Bone marrow (tissue), 2 donors: Measurements from ENCODE around the gene MITF.

Experiments
- DNase-seq, 2 donors: peaks; one replicate each; lab custom pipeline; 2025; lab: John Stamatoyannopoulos, UW

Gene MITF, protein sequence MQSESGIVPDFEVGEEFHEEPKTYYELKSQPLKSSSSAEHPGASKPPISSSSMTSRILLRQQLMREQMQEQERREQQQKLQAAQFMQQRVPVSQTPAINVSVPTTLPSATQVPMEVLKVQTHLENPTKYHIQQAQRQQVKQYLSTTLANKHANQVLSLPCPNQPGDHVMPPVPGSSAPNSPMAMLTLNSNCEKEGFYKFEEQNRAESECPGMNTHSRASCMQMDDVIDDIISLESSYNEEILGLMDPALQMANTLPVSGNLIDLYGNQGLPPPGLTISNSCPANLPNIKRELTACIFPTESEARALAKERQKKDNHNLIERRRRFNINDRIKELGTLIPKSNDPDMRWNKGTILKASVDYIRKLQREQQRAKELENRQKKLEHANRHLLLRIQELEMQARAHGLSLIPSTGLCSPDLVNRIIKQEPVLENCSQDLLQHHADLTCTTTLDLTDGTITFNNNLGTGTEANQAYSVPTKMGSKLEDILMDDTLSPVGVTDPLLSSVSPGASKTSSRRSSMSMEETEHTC

DNA sequence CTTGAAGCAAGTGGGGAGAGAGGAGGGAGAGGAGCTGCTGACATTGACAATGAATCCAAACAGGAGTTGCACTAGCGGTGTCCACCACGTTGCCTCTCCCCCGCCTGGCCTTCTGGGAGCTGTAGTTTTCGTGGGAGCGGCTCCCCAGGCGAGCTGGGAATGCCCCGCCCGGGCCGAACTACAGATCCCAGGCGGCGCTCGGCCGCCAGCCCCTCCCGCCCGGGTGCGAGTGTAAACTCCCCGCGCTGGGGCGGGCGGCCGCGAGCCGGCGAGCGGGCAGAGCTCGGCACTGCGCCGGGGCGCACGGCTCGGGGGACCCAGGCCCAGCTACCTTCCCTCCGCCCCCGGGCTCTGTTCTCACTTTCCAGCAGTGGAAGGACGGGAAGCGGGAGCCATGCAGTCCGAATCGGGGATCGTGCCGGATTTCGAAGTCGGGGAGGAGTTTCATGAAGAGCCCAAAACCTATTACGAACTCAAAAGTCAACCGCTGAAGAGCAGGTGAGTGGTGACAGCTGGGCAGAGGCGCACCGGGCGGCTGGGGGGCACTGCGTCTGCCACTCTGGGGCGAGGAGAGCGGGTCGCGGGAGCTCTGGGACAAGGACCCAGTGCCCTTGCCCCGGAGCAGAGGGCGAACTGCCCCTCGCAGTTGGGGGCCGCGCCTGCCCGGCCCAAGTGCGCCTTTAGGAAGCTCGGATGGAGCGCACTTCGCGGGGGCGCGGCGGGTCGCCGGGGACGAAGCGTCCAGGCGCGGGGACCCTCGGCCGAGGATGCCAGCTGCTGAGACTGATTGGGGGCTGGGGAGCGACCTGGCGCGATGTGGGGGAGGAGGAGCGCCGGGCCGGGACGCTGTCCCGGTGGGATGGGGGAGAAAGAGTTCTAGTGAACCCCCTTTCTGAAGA lies at the start of gene MITF:
Gene MITF (plus strand): TSS at position 261 of the 899 bp plus-strand sequence. CDS start 134 bp downstream, at position 395.
- DNase-seq = peak; percentile 67 to 75

DNA sequence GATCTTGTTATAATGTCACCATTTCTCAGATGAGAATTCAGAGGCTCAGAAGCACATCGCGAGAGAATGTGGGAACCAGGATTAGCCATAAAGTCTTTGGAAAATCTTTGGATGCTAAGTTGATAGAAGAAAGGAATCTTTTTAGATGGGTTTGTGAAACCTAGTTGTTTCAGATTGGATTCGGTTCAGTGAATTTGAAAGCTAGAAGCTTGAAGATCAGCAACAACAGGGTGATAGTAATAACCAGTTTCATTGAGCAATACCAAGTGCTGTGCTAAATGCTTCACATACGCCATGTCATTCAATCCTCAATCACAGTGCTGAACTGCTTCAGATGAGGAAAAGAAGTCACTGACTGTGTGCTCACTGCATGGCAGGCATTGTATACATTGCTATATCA lies 47.4 kb upstream of the MITF start:
- no peak for DNase-seq

DNA sequence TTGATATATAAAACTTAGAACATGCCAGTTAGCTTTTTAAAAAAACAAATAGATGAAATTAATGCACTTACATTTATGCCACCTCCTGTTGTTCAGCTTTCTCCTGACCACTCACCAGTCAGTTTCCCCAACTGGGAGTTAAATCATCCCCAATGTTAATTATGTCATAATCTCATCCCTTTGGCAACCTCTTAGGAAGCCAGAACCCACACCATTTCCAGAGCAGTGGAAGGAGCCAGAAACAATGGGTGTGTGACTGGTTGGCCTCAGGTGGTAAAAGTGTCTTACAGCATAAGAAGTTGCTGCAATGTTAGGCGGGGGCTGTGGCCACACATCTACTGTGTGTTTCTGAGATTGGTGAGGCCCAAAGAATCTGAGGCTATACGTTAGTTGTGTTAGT lies 46.5 kb upstream of the MITF start:
- DNase-seq = no peak

DNA sequence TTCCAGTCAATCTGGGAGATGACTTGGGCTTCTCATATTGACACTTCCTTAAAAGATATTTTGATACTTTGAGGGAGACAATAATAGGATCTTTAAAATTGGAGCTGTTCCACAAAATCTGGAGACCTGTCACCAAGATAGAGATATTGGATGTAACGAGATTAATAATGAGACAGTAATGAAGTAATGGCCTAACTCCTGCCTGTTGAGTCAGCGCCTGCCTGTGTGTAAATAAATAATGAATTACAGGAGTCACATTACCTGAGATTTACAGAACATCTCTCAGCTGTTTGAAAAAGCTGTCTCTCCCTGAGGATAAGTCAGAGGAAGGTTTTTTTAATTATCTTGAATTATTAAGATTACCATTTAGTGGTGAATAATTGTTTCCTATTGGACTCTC lies 43.8 kb upstream of the MITF start:
- DNase-seq = no peak

DNA sequence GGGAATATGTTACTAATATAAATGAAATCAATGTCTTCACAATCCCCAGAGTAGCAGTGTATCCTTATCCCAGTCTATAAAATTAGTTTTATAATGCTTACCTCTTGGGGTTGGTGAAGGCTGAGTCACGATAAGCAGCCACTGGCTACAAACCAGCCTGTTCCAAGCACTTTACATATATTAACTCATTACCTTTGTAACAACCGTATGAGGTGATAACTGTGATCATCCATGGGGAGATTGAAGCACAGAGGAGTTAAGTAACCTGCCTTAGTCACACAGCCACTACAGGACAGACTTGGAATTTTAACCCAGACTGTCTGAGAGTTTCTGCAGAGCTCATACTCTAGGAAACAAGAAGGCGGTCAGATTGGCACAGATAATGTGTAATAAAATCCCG lies 43.3 kb upstream of the MITF start:
- no peak for DNase-seq

DNA sequence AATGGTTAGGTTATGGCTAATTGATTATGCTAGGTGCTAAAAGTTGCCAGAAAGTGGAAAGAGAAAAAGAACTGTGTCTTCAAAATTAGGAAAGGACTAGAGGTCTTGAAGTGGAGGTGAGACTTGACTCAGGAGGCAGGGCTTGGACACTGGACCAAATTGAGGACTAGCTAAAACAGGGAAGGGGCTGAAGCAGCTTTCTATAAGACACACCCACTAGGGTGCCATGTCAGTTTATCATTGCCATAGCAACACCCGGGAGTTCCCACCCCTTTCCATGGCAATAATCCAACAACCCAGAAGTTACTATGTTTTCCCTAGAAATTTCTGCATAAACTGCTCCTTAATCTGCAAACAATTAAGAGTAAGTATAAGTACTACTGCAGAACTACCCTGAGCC lies 42.9 kb upstream of the MITF start:
- DNase-seq = no peak

DNA sequence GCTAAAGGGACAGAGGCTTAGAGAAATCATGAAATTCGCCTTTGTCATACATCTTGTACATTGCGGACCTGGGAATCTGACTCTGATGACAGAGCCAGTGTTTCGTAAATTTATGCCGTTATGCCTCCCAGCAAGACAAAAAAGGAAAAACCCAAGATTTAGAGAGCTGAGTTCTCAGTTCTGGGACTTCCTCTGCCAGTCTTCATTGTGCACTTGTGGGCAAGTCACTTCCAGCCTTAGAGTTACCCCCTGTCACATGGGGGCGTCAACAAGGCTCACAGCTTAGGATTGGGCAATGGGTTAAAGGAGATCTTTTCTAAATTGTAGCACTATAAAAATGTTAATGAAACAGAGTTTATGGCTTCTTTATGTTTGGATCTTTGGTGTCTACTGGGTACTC lies 41.9 kb upstream of the MITF start:
- no peak for DNase-seq

DNA sequence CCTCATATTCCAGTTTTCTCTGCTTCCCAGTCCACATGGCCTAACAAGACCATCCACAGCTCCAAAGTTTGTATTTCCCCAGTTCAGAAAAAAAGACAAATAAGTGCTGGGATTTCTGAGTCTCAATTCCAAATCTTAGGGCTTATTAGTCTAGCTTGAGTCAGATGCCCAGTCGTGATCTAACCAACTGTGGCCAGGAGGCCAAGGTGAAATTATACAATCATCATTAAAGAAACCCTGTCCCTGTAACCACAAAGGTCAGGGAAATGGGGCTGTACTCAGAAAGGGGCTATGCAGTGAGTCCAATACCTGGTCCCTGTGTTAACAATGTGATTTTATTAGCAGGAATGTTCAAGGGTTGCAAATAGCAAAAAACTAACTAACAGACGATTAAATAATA lies 40.5 kb upstream of the MITF start:
- no peak for DNase-seq

DNA sequence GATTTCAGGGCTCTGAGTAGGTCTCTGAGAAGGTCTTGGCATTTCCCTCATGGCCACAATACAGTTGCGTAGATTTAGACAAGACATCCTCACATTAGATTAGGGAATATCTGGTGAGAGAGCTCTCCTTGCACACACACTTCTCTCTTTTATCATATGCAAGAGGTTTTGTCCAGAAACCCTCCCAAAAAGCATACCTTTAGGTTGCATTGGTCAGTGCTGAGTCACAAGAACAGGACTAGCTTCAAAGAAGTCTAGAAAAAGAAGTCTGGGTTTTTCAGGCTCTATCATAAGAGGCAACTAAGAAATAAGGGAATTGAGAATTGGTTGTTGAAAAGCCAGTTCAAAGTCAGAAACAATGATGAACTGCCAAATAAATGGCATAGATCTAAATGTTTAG lies 40.1 kb upstream of the MITF start:
- DNase-seq = no peak

DNA sequence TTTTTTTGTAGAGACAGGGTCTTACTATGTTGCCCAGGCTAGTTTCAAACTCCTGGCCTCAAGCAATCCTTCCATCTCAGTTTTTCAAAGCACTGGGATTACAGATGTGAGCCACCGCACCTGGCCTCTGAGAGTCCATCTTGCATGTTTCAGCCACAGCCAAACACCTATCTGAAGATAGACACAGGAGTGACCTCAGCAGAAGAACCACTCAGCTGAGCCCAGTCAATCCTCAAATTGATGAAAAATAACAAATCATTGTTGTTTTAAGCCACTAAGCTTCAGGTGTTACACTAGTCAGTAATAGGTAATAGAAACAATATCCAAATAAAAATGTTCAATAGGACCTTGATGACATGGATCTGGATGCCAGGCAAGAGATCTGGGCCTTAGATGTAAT lies 38.3 kb upstream of the MITF start:
- no peak for DNase-seq

DNA sequence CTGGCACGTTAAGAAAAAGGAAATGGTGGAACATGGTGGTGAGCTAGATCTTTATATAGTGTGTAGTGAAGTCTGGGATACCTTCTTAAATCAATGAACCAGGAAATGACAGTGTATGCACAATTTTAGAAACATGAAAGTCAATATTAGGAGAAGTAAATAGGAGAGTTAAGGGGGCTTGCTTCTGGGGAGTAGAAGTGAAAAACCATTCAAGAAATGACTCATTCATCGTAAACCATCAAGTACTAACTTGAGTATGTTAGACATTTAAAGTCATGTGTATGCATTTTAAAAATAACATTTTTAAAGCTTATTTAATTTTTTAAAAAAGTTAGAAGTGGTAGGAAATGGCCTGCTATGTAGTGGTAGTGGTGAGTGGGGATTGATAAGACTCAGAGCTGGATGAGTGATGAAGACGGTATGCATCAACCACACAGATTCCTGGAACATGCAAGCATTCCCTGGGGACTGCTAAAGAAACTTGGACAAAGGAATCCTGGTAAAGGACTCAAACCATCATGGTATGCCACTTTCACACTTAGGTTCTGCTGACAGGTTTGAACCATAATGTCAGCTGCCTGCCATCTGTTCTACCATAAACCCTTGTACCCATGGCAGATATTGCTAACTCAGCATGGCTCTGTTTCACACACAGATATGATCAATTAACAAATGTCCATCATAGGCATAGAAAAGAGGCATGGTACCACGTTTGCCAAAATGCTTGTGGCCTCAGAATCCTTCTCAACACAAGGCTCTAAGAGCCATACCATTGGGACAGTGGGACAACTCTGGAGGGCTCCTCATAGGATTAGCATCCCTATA lies 28.9 kb upstream of the MITF start:
- no peak for DNase-seq

DNA sequence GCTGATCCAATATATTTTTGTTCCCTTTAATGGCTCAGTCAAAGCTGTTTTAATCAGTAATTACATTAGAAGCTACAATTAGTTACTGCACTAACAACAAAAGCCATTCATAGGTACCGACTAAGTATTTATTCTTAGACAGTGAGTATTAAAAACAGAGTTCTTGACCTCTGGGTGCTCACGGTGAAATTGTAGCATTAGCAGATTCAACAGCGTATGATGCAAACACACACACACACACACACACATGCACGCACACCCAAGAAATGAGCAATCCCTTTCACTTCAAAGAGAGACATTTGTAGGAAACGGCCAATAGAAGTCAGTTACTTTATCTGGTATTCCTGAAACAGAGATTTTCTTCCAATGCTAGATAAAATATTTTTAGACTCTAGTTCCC lies 27.0 kb upstream of the MITF start:
- no peak for DNase-seq

DNA sequence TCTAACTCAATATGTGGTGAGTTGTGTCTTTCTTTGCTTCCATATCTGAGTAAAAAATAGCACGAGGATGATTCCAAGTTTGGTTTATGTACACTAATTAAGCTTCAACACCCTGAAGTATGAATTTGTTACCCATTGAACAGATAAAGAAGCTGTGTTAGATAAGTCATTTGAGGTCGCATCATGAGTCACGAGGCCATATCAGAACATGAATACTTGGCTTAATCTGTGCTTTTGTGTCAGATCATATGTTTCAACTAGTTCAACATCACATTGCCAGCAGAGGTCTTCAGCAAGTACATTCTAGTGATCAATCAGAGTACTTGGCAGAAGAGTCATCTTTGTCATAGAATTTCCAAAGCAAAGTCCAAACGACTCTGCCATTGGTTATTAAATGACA lies 26.3 kb upstream of the MITF start:
- no peak for DNase-seq

DNA sequence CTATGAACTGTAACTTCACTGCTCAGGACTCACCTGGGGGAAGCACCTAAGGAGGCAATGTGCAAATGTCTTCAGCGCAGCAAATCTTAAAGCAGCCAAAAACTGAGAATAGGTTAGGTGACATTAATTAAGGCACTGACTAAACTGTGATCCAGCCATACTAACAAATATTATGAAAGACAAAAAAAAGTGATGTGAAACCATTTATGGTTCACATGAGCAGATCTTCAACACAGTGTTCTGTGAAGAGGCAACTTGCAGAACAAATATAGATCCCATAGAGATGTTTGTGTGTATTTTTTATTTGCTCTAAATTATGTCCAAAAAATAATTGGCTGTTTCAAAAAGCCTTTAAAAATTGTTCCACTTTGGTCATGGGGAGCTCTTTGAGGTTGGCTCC lies 24.1 kb upstream of the MITF start:
- no peak for DNase-seq

DNA sequence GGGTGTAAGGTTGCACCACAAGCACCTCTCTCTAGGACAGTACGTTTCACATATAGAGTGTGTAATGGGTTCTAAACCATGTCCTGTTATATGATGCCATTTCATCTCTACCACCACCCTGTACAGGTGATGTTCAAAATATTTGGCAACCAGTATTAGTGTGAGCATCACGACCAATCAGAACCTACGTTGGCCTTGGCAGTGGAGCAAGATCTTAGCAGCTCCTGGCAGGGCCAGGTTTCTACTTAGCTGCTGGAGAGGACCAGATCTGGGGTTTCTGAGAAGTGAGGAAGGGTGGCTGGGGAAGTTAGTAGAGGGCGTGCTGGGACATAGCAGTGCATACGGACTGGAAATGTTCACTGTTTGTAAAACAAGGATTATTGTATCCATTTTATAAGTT lies 23.1 kb upstream of the MITF start:
- DNase-seq = no peak

DNA sequence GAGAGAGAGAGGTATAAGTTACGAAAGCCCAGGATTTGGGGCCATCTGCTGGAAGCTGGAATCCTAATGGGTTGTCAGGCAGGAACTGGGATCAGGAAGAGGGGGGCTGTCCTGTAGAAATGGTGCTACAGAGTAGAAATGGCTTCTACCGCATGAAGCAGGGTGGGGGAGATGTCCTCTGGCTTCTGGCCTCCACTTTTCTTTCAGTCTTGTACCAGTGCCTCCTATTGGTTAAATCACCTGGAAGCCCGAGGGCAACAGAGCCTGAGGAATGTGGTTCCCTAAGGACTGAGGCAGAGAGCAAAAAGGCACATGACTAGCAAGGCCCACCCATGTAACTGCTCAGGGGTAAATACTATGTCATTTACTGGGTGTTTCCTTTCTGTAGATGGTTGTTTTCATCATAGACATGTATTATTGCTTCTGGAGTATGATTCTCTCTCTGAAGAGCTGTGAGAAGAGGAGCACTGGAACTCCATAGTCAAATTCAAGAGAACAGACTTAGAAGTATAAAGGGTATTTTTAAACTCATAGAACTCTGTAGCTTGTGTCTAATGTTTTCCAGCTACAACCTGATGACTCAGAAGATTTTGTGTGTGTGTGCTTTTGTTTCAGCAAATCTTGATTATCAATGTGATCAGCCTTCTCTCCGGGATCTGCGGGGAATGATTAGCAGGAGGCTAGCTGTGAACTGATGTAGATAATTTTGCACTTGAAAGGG lies 20.2 kb upstream of the MITF start:
- no peak for DNase-seq

DNA sequence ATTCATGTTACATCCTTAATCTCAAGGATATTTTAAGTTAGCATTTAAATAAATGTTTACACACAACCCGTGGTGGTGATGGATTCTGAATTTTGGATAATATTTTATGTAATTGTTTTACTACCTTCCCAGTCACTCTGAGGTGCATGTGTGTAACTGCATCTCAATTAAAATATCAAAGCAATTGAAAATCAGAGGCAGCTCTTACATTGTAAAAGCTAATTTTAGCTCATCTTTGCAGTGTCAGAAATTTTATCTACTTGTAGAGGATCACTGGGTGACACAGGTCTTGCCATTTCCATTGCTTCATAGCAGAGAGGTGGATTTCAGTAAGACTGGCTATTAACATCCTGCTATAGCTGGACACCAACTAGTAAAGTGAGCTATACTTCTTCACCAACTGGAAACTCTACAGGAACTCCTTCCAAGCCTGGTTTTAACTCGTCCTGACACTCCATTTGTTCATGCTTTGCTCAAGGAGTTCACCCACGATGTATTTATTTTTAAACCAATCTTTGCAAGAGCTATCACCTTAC lies 19.6 kb upstream of the MITF start:
- DNase-seq = no peak

DNA sequence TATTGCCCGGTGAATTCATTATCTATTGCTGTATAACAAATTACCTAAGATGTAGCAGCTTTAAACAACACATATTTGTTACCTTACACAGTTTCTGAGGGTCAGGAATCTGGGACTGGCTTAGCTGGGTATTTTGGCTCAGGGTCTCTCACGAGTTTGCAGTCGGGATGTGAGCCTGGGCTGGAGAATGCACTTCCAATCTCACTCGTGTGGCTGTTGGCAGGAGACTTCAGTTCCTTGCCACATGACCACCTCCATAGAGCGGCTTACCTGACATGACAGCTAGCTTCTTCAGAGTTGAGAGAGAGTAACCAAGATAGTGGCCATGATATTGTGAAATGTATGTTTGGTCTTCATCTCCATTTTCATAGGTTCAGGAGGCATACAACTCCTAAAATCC lies 18.4 kb upstream of the MITF start:
- DNase-seq = no peak

DNA sequence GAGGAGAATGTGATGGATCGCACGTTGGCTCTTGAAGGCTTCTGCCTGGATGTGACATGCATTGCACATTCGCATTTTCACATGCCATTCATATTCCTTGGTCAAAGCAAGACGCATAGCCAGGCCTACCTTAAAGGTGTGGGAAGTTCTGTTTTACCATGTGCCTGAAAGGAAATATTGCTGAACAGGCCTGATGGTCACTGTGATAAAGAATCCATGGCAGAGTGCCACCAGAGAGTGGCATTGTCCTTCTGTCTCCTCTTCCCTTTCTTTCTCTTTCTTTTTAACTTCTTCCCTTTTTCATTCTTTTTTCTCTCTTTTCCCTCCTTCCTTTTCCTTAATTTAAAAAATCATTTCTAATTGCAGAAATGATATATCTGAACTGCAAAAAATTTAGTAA lies 15.9 kb upstream of the MITF start:
- DNase-seq = no peak

DNA sequence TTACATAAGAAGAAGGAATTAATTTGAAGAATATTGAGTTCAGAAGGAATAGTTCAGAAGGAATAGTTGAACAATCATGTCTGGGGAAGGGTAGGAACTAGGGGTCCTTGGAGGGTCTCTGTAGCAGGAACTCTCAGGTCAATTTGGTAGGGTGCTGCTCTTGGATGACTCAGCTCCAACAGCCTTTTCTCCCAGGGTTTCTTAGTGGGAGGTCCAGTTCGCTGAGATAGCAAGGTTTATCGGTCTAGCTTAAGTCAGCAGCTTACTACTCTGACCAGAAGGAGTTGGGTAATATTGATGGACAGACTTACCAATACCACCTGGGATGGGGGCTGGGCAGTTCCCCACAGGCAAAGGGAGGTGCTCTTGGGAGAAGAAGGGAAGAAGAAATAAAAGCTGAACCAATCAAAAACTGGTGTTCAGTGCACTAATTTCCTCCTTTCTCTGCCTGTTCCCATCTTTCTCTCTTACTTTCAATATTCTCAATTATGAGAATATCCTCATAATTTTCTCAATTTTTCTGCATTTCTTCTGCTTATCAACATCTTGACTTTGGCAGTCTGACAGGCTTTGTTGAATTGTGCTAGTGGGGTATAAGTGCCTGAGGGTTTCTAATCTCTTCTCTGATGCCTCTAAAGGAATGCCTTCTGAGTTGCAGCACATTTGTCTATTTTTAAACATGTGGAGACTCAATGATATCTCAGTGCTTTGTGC lies 14.4 kb upstream of the MITF start:
- no peak for DNase-seq
